Body of pancreas (tissue), 4 donors: Measurements from ENCODE around the gene TBC1D7. TPM values are rescaled to one million over a fixed set of nuclear protein-coding genes. Genes with fewer than 3 reads are reported as not detected.

Experiments
- ATAC-seq: fragments of 150-250 bp; one replicate; pipeline ENCODE4 v1.9.1; 2016
- DNase-seq, 4 donors: peaks; one replicate each; pipeline ENCODE4 v3.0.0-alpha.2; 2019
- H3K27ac ChIP-seq, 4 donors: fragments of 200-600 bp; sonication (generic); 1 replicate in 3 of 4; 2 replicates in 1 of 4; pipeline versions ENCODE4 v1.5.1 to v1.6.1; 2016 to 2019; ENCODE audit warnings: mild to moderate bottlenecking in 1 of 4, mixed read lengths in 1 of 4, moderate library complexity in 1 of 4
- H3K27me3 ChIP-seq, 2 donors: fragments of 200-600 bp; sonication (generic); one replicate each; pipeline ENCODE4 v1.6.0; 2016; ENCODE audit warnings: mild to moderate bottlenecking in 1 of 2
- H3K36me3 ChIP-seq, 2 donors: fragments of 200-600 bp; sonication (generic); replicated peaks in 1 of 2; 2 replicates each; pipeline ENCODE4 v1.5.1; 2016; ENCODE audit warnings: low read depth in 2 of 2; ENCODE audit not compliant: insufficient read depth in 1 of 2
- H3K4me1 ChIP-seq: fragments of 200-600 bp; sonication (generic); one replicate; pipeline ENCODE4 v1.6.0; 2016
- H3K4me3 ChIP-seq, 2 donors: fragments of 200-600 bp; sonication (generic); 1 replicate in 1 of 2; 2 replicates in 1 of 2; pipeline ENCODE4 v1.5.1; 2016 to 2019
- H3K9me3 ChIP-seq, 3 donors: fragments of 200-600 bp; sonication (generic); 1 replicate in 2 of 3; 2 replicates in 1 of 3; pipeline ENCODE4 v1.5.1; 2016
- POLR2A ChIP-seq, 3 donors: fragments of 450-650 bp; IDR thresholded peaks; one replicate each; pipeline ENCODE4 v1.6.1; 2016; ENCODE audit warnings: antibody characterized with exemption in 3 of 3, mild to moderate bottlenecking in 2 of 3
- WGBS, 2 donors: methylation state at CpG; one replicate each; pipeline ENCODE4 v1.1.5; 2017; 5-methylcytosine and 5-hydroxymethylcytosine counted together
- intact Hi-C: fragments of 100-400 bp; cut with DNase I; formaldehyde crosslinking; loops from one replicate; pipeline ENCODE4 v1.15.1; 2023
- total RNA-seq, 2 donors: library from RNA; depleted of rRNA; stranded (reverse); fragments of >200 nt; gene quantifications; one replicate each; pipeline ENCODE4 v1.1.0, GENCODE V29; 2016
- TF ChIP-seq, protein P1 (sequence below), 7 experiments: fragments of 450-650 bp in 4 of 7; fragments of 200-600 bp in 3 of 7; sonication (generic) in 3 of 7; IDR thresholded peaks; one replicate each; pipeline ENCODE4 v1.5.1; 2016 to 2019; ENCODE audit warnings: antibody characterized with exemption in 7 of 7

The TBC1D7 gene
- total RNA-seq, 2 donors from 2014 or later: 12.5 to 15.2 TPM

DNA sequence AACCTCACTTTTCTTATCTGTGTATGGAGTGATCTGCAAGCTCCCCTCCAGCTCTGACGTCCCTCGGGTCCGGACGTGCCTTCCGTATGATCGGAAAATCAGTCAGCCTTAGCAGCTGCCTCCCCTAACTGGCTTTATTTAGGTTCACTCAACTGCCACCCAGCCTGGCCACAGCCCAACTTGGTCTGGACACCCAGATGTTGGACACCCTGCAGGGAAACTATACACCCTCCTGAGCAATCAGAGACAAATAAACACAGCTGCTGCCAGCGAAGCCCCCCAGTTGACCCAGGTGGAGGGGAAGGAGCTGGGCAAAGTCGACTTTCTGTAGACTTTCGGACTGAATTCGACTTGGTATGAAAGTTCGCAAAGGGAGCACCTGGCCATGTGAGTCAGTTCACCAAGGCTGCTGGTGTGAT, 28.9 kb downstream of the TBC1D7 start:
- no peak overlapping the region for H3K27ac ChIP-seq
- TF ChIP-seq, protein P1, sequence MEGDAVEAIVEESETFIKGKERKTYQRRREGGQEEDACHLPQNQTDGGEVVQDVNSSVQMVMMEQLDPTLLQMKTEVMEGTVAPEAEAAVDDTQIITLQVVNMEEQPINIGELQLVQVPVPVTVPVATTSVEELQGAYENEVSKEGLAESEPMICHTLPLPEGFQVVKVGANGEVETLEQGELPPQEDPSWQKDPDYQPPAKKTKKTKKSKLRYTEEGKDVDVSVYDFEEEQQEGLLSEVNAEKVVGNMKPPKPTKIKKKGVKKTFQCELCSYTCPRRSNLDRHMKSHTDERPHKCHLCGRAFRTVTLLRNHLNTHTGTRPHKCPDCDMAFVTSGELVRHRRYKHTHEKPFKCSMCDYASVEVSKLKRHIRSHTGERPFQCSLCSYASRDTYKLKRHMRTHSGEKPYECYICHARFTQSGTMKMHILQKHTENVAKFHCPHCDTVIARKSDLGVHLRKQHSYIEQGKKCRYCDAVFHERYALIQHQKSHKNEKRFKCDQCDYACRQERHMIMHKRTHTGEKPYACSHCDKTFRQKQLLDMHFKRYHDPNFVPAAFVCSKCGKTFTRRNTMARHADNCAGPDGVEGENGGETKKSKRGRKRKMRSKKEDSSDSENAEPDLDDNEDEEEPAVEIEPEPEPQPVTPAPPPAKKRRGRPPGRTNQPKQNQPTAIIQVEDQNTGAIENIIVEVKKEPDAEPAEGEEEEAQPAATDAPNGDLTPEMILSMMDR (IDR thresholded peaks at IDR 0.05): no peak
- no peak for TF ChIP-seq POLR2A (IDR thresholded peaks at IDR 0.05)
- 90 to 91% methylated on average over 11 of the region's 11 CpGs for WGBS, 2 donors
- no peaks in the 10 kb centered on the region for H3K27me3 ChIP-seq
- H3K36me3 ChIP-seq: peaks cover 1 to 2% of the 10 kb centered on the region in 2 donors
- H3K9me3 ChIP-seq: no peaks in the 10 kb centered on the region
- no peaks in the 10 kb centered on the region for H3K4me1 ChIP-seq
- ATAC-seq (no peak), DNase-seq (no peak)
- intact Hi-C loops: no loop called here
- H3K4me3 ChIP-seq: no peak overlapping the region

DNA sequence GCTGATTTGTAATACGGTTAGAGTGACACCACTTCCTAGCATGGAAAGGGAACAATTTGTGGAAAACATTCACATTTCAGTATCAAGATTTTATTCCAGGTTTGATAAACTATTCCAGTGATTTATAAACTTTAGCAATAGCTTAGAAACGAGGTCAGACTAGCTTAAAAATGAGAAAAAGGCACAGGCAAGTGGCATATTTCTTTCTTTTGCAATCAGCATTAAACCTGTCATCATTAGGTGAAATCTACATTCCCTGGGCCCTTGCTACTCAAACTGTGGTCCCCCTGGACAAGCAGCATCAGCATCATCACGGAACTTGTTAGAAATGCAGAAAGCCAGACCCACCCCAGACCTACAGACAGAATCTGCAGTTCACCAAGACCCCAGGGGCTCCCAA, 29.9 kb downstream of the TBC1D7 start:
- no peaks in the 10 kb centered on the region for H3K9me3 ChIP-seq
- 76 to 85% methylated on average over 3 of the region's 3 CpGs for WGBS, 2 donors
- no peak for ATAC-seq
- no peak overlapping the region for H3K27ac ChIP-seq
- intact Hi-C loops: no loop called here
- H3K27me3 ChIP-seq: no peaks in the 10 kb centered on the region
- no peaks in the 10 kb centered on the region for H3K4me1 ChIP-seq
- H3K36me3 ChIP-seq: peaks cover 0 to 4% of the 10 kb centered on the region in 2 donors
- no peak for DNase-seq
- no peak overlapping the region for H3K4me3 ChIP-seq
- TF ChIP-seq, protein P1 (IDR thresholded peaks at IDR 0.05): no peak
- TF ChIP-seq POLR2A (IDR thresholded peaks at IDR 0.05): no peak

DNA sequence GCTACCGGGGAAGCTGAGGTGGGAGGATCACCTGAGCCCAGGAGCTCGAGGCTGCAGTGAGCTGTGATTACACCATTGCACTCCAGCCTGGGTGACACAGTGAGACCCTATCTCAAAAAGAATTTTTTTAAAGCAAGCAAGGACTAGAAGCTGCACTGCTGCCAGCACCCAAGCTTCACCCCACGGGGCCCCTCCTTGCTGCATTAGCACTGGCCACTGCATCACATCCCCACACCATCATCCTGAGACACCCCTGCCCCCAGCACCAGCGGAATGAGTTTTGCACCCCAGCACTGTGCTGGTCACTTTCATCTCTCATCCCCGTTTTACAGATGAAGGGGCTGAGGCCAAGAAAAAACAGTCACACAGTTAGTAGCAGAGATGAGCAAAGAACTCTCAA, 30.9 kb downstream of the TBC1D7 start:
- Histone ChIP-seq H3K4me3 (no peak overlapping the region), H3K9me3 (no peaks in the 10 kb centered on the region), H3K36me3 (peaks cover 0 to 7% of the 10 kb centered on the region in 2 donors), H3K4me1 (no peaks in the 10 kb centered on the region), H3K27ac (no peak overlapping the region), H3K27me3 (no peaks in the 10 kb centered on the region)
- WGBS, 2 donors: 86 to 98% methylated on average over 5 of the region's 5 CpGs
- intact Hi-C loops: no loop called here
- DNase-seq (no peak), ATAC-seq (no peak)
- TF ChIP-seq POLR2A (IDR thresholded peaks at IDR 0.05): no peak
- TF ChIP-seq, protein P1 (IDR thresholded peaks at IDR 0.05): no peak

DNA sequence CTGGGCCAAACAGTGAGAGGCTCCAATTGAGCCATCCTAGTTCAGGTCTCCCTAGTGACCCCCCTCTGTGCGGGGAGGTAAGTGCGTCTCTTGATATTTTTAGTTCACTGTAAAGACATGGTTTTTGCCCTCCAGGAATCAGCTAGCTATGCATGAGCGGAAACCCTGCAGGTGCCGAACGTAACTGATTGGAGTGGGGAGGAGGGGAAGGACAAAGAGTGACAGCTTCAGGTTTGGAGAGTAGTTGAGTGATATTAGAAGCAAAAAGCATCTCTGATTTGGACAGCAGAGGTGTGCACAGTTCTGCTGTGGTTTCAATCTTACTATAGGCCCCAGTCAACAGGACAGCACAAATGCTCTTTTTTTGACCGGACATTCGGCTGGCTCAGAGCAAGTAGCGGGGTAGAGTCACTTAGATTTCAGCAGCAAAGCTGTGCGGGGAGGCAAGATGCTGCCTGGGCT, 31.8 kb downstream of the TBC1D7 start:
- no peak for DNase-seq
- no peaks in the 10 kb centered on the region for H3K9me3 ChIP-seq
- no peak overlapping the region for H3K27ac ChIP-seq
- ATAC-seq: no peak
- intact Hi-C loops: no loop called here
- H3K27me3 ChIP-seq: no peaks in the 10 kb centered on the region
- TF ChIP-seq, protein P1 (IDR thresholded peaks at IDR 0.05): no peak
- no peak for TF ChIP-seq POLR2A (IDR thresholded peaks at IDR 0.05)
- WGBS, 2 donors: 89 to 92% methylated on average over 9 of the region's 9 CpGs
- no peaks in the 10 kb centered on the region for H3K4me1 ChIP-seq
- peaks cover 0 to 7% of the 10 kb centered on the region in 2 donors for H3K36me3 ChIP-seq
- no peak overlapping the region for H3K4me3 ChIP-seq

DNA sequence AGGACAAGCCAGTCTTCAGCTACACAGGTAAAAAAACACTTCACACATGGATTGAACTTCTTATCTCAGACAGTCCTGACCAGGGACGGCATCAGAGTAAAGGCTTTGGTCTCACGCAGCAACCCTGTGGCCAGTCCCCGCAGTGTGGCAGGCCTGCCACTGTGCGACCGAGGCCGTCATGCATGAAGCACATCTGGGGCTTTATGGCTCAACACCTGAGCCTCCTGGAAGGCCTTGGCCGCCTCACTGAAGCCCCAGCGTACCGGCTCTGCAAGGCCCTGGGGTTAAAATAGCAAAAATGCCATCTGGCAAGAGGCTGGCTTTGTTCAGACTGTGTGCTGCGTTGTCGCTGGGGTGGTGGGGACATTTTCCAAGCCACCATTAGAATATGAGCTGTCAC, 32.8 kb downstream of the TBC1D7 start:
- WGBS, 2 donors: 87 to 88% methylated on average over 3 to 10 of the region's 11 CpGs
- H3K36me3 ChIP-seq: peaks cover 0 to 7% of the 10 kb centered on the region in 2 donors
- H3K4me1 ChIP-seq: no peaks in the 10 kb centered on the region
- H3K27me3 ChIP-seq: no peaks in the 10 kb centered on the region
- intact Hi-C loops: no loop called here
- ATAC-seq (no peak), DNase-seq (no peak)
- H3K9me3 ChIP-seq: no peaks in the 10 kb centered on the region
- H3K4me3 ChIP-seq: no peak overlapping the region
- H3K27ac ChIP-seq: no peak overlapping the region
- TF ChIP-seq, protein P1 (IDR thresholded peaks at IDR 0.05): no peak
- TF ChIP-seq POLR2A (IDR thresholded peaks at IDR 0.05): no peak
